Lower leg skin (tissue), 3 donors: ENCODE data around the gene SPDYE17.
"Not testable (repeated sequence)": the region's sequence is repeated elsewhere in the genome, so short reads cannot be mapped to it uniquely, and the experiment has no call there.

Experiments
- POLR2A ChIP-seq, 2 donors: fragments of 450-650 bp; IDR thresholded peaks; one replicate each; pipeline ENCODE4 v1.6.1; 2016 to 2017; ENCODE audit warnings: antibody characterized with exemption in 2 of 2, mild to moderate bottlenecking in 1 of 2, moderate library complexity in 1 of 2
- TF ChIP-seq, protein P1 (sequence below), 3 donors: fragments of 450-650 bp; IDR thresholded peaks; one replicate each; pipeline ENCODE4 v1.5.1; 2016; ENCODE audit warnings: antibody characterized with exemption in 3 of 3, mild to moderate bottlenecking in 3 of 3, moderate library complexity in 2 of 3

- TF ChIP-seq, protein P1, sequence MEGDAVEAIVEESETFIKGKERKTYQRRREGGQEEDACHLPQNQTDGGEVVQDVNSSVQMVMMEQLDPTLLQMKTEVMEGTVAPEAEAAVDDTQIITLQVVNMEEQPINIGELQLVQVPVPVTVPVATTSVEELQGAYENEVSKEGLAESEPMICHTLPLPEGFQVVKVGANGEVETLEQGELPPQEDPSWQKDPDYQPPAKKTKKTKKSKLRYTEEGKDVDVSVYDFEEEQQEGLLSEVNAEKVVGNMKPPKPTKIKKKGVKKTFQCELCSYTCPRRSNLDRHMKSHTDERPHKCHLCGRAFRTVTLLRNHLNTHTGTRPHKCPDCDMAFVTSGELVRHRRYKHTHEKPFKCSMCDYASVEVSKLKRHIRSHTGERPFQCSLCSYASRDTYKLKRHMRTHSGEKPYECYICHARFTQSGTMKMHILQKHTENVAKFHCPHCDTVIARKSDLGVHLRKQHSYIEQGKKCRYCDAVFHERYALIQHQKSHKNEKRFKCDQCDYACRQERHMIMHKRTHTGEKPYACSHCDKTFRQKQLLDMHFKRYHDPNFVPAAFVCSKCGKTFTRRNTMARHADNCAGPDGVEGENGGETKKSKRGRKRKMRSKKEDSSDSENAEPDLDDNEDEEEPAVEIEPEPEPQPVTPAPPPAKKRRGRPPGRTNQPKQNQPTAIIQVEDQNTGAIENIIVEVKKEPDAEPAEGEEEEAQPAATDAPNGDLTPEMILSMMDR (IDR thresholded peaks at IDR 0.05) = not testable (repeated sequence)
- not testable (repeated sequence) for TF ChIP-seq POLR2A (IDR thresholded peaks at IDR 0.05)
Observed at GRCh38 chr7:76990202-76990601, 42.0 kb downstream of the SPDYE17 start.
